Measurements from ENCODE around the gene TMOD2.

TMOD2 gene

GRCh38 chr15:51736069-51736468 lies 15.3 kb upstream of the TMOD2 start:
- H3K36me3 ChIP-seq (ENCODE audit: insufficient read depth, low read length) = no peaks in the 10 kb centered on the region
- H3K79me2 ChIP-seq (ENCODE audit: control insufficient read depth, insufficient read depth, low read length, unreplicated experiment) = peaks cover 15% of the 10 kb centered on the region
- no peak overlapping the region for H3K27ac ChIP-seq (ENCODE audit: low read depth, low read length)
- H2AFZ ChIP-seq (ENCODE audit: low read length, unreplicated experiment) = no peak overlapping the region
- no peaks in the 10 kb centered on the region for H3K27me3 ChIP-seq (ENCODE audit: insufficient read depth, low read length)
- H3K4me3 ChIP-seq (ENCODE audit: low read depth, low read length) = peak overlapping the region; percentile 88
- H3K4me1 ChIP-seq (ENCODE audit: control insufficient read depth, insufficient read depth, low read length, unreplicated experiment) = peaks cover 24% of the 10 kb centered on the region

GRCh38 chr15:51736751-51737521 lies 14.5 kb upstream of the TMOD2 start:
- Histone ChIP-seq H3K4me1 (ENCODE audit: control insufficient read depth, insufficient read depth, low read length, unreplicated experiment) (peaks cover 16% of the 10 kb centered on the region), H3K4me3 (ENCODE audit: low read depth, low read length) (peak overlapping the region; percentile 88), H3K27ac (ENCODE audit: low read depth, low read length) (no peak overlapping the region), H3K27me3 (ENCODE audit: insufficient read depth, low read length) (no peaks in the 10 kb centered on the region), H2AFZ (ENCODE audit: low read length, unreplicated experiment) (peak overlapping the region; percentile 87), H3K79me2 (ENCODE audit: control insufficient read depth, insufficient read depth, low read length, unreplicated experiment) (peaks cover 9% of the 10 kb centered on the region), H3K36me3 (ENCODE audit: insufficient read depth, low read length) (no peaks in the 10 kb centered on the region)

GRCh38 chr15:51737522-51738305 lies 13.7 kb upstream of the TMOD2 start, which contains the start of gene LYSMD2:
LYSMD2 (minus strand) TSS chr15:51737655; CDS start chr15:51737622, 33 bp downstream.
- no peak within 1 kb of the TSS for H3K27ac ChIP-seq (ENCODE audit: low read depth, low read length)

GRCh38 chr15:51738553-51738952 lies 12.8 kb upstream of the TMOD2 start:
- Histone ChIP-seq H3K27ac (ENCODE audit: low read depth, low read length) (no peak overlapping the region), H3K79me2 (ENCODE audit: control insufficient read depth, insufficient read depth, low read length, unreplicated experiment) (peaks cover 4% of the 10 kb centered on the region), H3K4me1 (ENCODE audit: control insufficient read depth, insufficient read depth, low read length, unreplicated experiment) (peaks cover 11% of the 10 kb centered on the region), H3K4me3 (ENCODE audit: low read depth, low read length) (no peak overlapping the region), H2AFZ (ENCODE audit: low read length, unreplicated experiment) (no peak overlapping the region), H3K36me3 (ENCODE audit: insufficient read depth, low read length) (no peaks in the 10 kb centered on the region), H3K27me3 (ENCODE audit: insufficient read depth, low read length) (peaks cover 9% of the 10 kb centered on the region)

More at GRCh38 chr15:51737522-51738305, 13.7 kb upstream of the TMOD2 start, which contains the start of gene LYSMD2:
- peaks cover 4% of the 10 kb centered on the region for H3K79me2 ChIP-seq (ENCODE audit: control insufficient read depth, insufficient read depth, low read length, unreplicated experiment)
- H2AFZ ChIP-seq (ENCODE audit: low read length, unreplicated experiment) = peak within 1 kb of the TSS; percentile 87
- H3K36me3 ChIP-seq (ENCODE audit: insufficient read depth, low read length) = no peaks in the 10 kb centered on the region
- peak within 1 kb of the TSS; percentile 88 for H3K4me3 ChIP-seq (ENCODE audit: low read depth, low read length)
- H3K27me3 ChIP-seq (ENCODE audit: insufficient read depth, low read length) = peaks cover under 1% of the 10 kb centered on the region; the same call in 1 of the 2 replicates
- H3K4me1 ChIP-seq (ENCODE audit: control insufficient read depth, insufficient read depth, low read length, unreplicated experiment) = peaks cover 11% of the 10 kb centered on the region

- no peak overlapping the region for H2AFZ ChIP-seq (ENCODE audit: low read length, unreplicated experiment)
Measured at GRCh38 chr15:51739061-51739712, 12.2 kb upstream of the TMOD2 start.

GRCh38 chr15:51749307-51749706 lies 2.1 kb upstream of the TMOD2 start:
- H2AFZ ChIP-seq (ENCODE audit: low read length, unreplicated experiment) = no peak overlapping the region
- H3K27ac ChIP-seq (ENCODE audit: low read depth, low read length) = no peak overlapping the region
- H3K79me2 ChIP-seq (ENCODE audit: control insufficient read depth, insufficient read depth, low read length, unreplicated experiment) = no peaks in the 10 kb centered on the region
- H3K36me3 ChIP-seq (ENCODE audit: insufficient read depth, low read length) = no peaks in the 10 kb centered on the region
- H3K27me3 ChIP-seq (ENCODE audit: insufficient read depth, low read length) = peaks cover 62% of the 10 kb centered on the region
- H3K4me1 ChIP-seq (ENCODE audit: control insufficient read depth, insufficient read depth, low read length, unreplicated experiment) = no peaks in the 10 kb centered on the region
- H3K4me3 ChIP-seq (ENCODE audit: low read depth, low read length) = no peak overlapping the region

More at GRCh38 chr15:51739061-51739712, 12.2 kb upstream of the TMOD2 start:
- H3K4me3 ChIP-seq (ENCODE audit: low read depth, low read length) = no peak overlapping the region
- no peak overlapping the region for H3K27ac ChIP-seq (ENCODE audit: low read depth, low read length)
- H3K4me1 ChIP-seq (ENCODE audit: control insufficient read depth, insufficient read depth, low read length, unreplicated experiment) = peaks cover 11% of the 10 kb centered on the region
- H3K27me3 ChIP-seq (ENCODE audit: insufficient read depth, low read length) = peaks cover 16% of the 10 kb centered on the region
- no peaks in the 10 kb centered on the region for H3K36me3 ChIP-seq (ENCODE audit: insufficient read depth, low read length)
- H3K79me2 ChIP-seq (ENCODE audit: control insufficient read depth, insufficient read depth, low read length, unreplicated experiment) = peaks cover 4% of the 10 kb centered on the region

GRCh38 chr15:51750186-51750585 lies 1.2 kb upstream of the TMOD2 start:
- Histone ChIP-seq H3K27ac (ENCODE audit: low read depth, low read length) (no peak overlapping the region), H3K4me1 (ENCODE audit: control insufficient read depth, insufficient read depth, low read length, unreplicated experiment) (no peaks in the 10 kb centered on the region), H3K79me2 (ENCODE audit: control insufficient read depth, insufficient read depth, low read length, unreplicated experiment) (no peaks in the 10 kb centered on the region), H3K27me3 (ENCODE audit: insufficient read depth, low read length) (peaks cover 53% of the 10 kb centered on the region), H2AFZ (ENCODE audit: low read length, unreplicated experiment) (no peak overlapping the region), H3K4me3 (ENCODE audit: low read depth, low read length) (no peak overlapping the region), H3K36me3 (ENCODE audit: insufficient read depth, low read length) (no peaks in the 10 kb centered on the region)

GRCh38 chr15:51751697-51752683 lies 593 bp downstream of the TMOD2 start:
- Histone ChIP-seq H3K27ac (ENCODE audit: low read depth, low read length) (no peak overlapping the region), H2AFZ (ENCODE audit: low read length, unreplicated experiment) (peak overlapping the region; percentile 97)

GRCh38 chr15:51752888-51753287 lies 1.5 kb downstream of the TMOD2 start:
- Histone ChIP-seq H3K4me1 (ENCODE audit: control insufficient read depth, insufficient read depth, low read length, unreplicated experiment) (peaks cover under 1% of the 10 kb centered on the region), H3K27ac (ENCODE audit: low read depth, low read length) (no peak overlapping the region), H2AFZ (ENCODE audit: low read length, unreplicated experiment) (no peak overlapping the region), H3K36me3 (ENCODE audit: insufficient read depth, low read length) (no peaks in the 10 kb centered on the region), H3K27me3 (ENCODE audit: insufficient read depth, low read length) (peaks cover 32% of the 10 kb centered on the region), H3K4me3 (ENCODE audit: low read depth, low read length) (no peak overlapping the region), H3K79me2 (ENCODE audit: control insufficient read depth, insufficient read depth, low read length, unreplicated experiment) (no peaks in the 10 kb centered on the region)

More at GRCh38 chr15:51751697-51752683, 593 bp downstream of the TMOD2 start:
- Histone ChIP-seq H3K36me3 (ENCODE audit: insufficient read depth, low read length) (no peaks in the 10 kb centered on the region), H3K4me1 (ENCODE audit: control insufficient read depth, insufficient read depth, low read length, unreplicated experiment) (no peaks in the 10 kb centered on the region), H3K4me3 (ENCODE audit: low read depth, low read length) (peak overlapping the region; percentile 87), H3K27me3 (ENCODE audit: insufficient read depth, low read length) (peaks cover 38% of the 10 kb centered on the region), H3K79me2 (ENCODE audit: control insufficient read depth, insufficient read depth, low read length, unreplicated experiment) (no peaks in the 10 kb centered on the region)
